ENCODE data around the gene CDY1B. TPM values are rescaled to one million over a fixed set of nuclear protein-coding genes. Genes with fewer than 3 reads are reported as not detected.
"Not testable (repeated sequence)": the region's sequence is repeated elsewhere in the genome, so short reads cannot be mapped to it uniquely, and the experiment has no call there.

CDY1B gene
- total and polyA plus RNA-seq, 2 donors (not counting 3 experiments of a cell fraction or from before 2014, with no cell fraction given): not detected

DNA sequence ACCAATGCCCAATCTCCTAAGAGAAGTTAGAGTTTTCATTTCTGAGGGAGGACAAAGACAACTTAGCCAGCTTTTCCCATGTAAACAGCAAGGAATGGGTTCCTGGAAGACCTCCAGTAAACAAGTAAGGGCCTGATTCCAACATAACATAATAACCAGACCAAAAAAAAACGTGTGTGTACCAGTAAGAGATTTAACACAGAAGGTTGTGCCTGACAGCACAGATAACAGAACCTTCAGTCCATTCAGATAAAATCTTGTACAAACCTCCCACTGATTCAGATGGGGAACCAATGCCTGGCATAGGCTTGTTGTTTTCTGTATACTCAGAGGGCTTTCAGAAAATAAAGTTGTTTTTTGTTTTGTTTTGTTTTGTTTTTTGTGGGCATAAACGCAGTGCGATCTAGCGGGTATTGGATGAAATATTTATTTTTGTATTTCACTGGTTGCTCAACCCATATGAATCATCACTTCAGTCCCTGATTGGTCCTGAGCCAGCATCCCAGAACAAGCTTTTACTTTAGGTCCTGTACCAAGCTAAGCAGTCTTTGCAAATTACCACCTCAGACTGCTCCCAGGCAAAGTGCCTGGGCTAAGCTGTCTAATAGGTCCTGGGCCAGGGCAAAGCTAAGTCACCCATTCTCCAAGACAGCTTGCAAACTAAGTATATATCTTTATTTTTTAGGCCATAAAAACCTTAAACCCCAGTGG, 8.7 kb downstream of the CDY1B start:
- CTCF ChIA-PET; POLR2A ChIA-PET; H3K27me3 ChIP-seq (ENCODE audit: control insufficient read depth in 2 of 2, insufficient read depth in 2 of 2, low read length in 2 of 2); dilution Hi-C loops (cut with MboI; ENCODE audit: extremely low pct_ligation_motif_present, low sequenced_read_pairs); DNase-seq (ENCODE audit: low read depth, low spot score); H2AFZ ChIP-seq (ENCODE audit: low read depth, low read length); H3K9me1 ChIP-seq (replicated peaks; ENCODE audit: control insufficient read depth, extremely low read depth, insufficient read depth, low read length); intact Hi-C loops (cut with micrococcal nuclease); H3K4me1 ChIP-seq (ENCODE audit: control insufficient read depth, extremely low read depth, insufficient read depth, low read length); H3K9me3 ChIP-seq (replicated peaks; ENCODE audit: control insufficient read depth, insufficient read depth, low read length); BruUV-seq (replicated peaks); H3K36me3 ChIP-seq (ENCODE audit: control insufficient read depth in 2 of 2, extremely low read depth in 1 of 2, insufficient read depth in 2 of 2, low read length in 2 of 2); H3K79me2 ChIP-seq (ENCODE audit: control insufficient read depth, insufficient read depth, low read length); H3K4me3 ChIP-seq (replicated peaks in 1 of 3; ENCODE audit: insufficient read depth in 1 of 3, low read depth in 1 of 3, low read length in 3 of 3); H3K4me2 ChIP-seq (ENCODE audit: insufficient read depth, low read length); H4K20me1 ChIP-seq (replicated peaks; ENCODE audit: control insufficient read depth, extremely low read depth, insufficient read depth, low read length); FAIRE-seq; H3K27ac ChIP-seq (ENCODE audit: insufficient read depth, low read depth, low read length); H3K9ac ChIP-seq (replicated peaks; ENCODE audit: extremely low read depth, insufficient read depth, low read length): not testable (repeated sequence)

DNA sequence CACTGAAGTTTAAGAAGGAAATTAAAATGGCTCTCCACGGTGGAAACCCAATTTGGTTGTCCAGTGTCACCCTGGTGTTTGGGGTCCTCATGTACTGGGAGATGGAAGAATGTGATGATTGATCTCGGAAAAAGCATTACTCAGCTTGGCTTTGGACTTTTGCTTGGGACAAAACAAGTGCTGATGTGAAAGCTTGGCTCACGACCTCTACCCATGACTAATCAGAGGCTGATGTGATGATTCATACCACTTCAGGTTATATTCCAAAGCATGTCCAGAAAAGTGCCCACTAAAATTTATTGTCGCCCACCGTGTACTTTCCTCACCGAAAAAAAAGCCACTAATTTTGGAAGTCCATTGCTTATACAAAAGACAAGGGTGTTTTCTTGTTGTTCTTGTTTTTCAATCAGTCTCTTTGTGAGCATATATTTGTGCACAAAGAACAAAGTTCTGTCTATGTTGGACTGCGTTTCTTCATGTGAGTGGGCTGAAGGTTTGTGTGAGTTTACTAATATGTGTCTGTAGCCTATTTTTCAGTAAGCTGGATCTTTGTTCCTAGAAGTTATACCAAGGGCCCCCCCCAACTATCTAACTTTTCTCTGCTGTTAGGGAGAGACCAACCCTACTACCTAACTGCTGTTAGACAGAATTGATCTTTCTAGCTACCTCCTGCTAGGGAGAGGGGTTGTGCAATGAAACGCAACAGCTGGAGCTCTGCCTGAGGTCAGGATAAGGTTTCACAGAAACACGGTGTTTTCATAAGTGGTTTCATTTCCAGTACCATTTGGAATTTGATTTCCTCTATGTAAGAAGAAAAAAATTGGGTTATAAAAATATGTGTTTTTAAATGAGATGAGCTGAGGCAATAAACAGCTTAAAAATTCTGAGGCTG, 21.4 kb downstream of the CDY1B start:
- not testable (repeated sequence) for DNase-seq (ENCODE audit: low read depth, low spot score)

More for the DNA sequence above, 21.4 kb downstream of the CDY1B start:
- H3K27ac ChIP-seq (ENCODE audit: insufficient read depth, low read depth, low read length); H3K9me1 ChIP-seq (replicated peaks; ENCODE audit: control insufficient read depth, extremely low read depth, insufficient read depth, low read length); CTCF ChIA-PET; dilution Hi-C loops (cut with MboI; ENCODE audit: extremely low pct_ligation_motif_present, low sequenced_read_pairs); H3K4me3 ChIP-seq (replicated peaks in 1 of 3; ENCODE audit: insufficient read depth in 1 of 3, low read depth in 1 of 3, low read length in 3 of 3); POLR2A ChIA-PET; H3K79me2 ChIP-seq (ENCODE audit: control insufficient read depth, insufficient read depth, low read length); intact Hi-C loops (cut with micrococcal nuclease); H3K9ac ChIP-seq (replicated peaks; ENCODE audit: extremely low read depth, insufficient read depth, low read length); H3K9me3 ChIP-seq (replicated peaks; ENCODE audit: control insufficient read depth, insufficient read depth, low read length); H3K4me2 ChIP-seq (ENCODE audit: insufficient read depth, low read length); H3K4me1 ChIP-seq (ENCODE audit: control insufficient read depth, extremely low read depth, insufficient read depth, low read length); FAIRE-seq; H3K27me3 ChIP-seq (ENCODE audit: control insufficient read depth in 2 of 2, insufficient read depth in 2 of 2, low read length in 2 of 2); H4K20me1 ChIP-seq (replicated peaks; ENCODE audit: control insufficient read depth, extremely low read depth, insufficient read depth, low read length); BruUV-seq (replicated peaks); H2AFZ ChIP-seq (ENCODE audit: low read depth, low read length); H3K36me3 ChIP-seq (ENCODE audit: control insufficient read depth in 2 of 2, extremely low read depth in 1 of 2, insufficient read depth in 2 of 2, low read length in 2 of 2): not testable (repeated sequence)

Measured in endothelial cell of umbilical vein (primary cell).